Liver (tissue), 3 donors: ENCODE measurements around the gene NEURL1.

ENCODE experiments used
- ATF3 ChIP-seq: IDR thresholded peaks from 2 replicates; pipeline ENCODE4 v1.6.1; 2016; ENCODE audit warnings: antibody characterized with exemption
- CTCF ChIP-seq: fragments of 150-350 bp; IDR thresholded peaks from 2 replicates; pipeline ENCODE4 v1.5.1; 2017; ENCODE audit warnings: improper control_type of control experiment, low read depth, low read length; ENCODE audit not compliant: missing input control
- EGR1 ChIP-seq, 2 donors: IDR thresholded peaks; 2 replicates each; pipeline ENCODE4 v1.6.1; 2016 to 2018; ENCODE audit warnings: antibody characterized with exemption in 2 of 2, low read depth in 2 of 2
- FOXA1 ChIP-seq: IDR thresholded peaks from 2 replicates; pipeline ENCODE4 v1.6.1; 2016; ENCODE audit warnings: antibody characterized with exemption
- GABPA ChIP-seq, 2 donors: IDR thresholded peaks in 1 of 2; conservative IDR thresholded peaks in 1 of 2; 2 replicates each; pipeline ENCODE4 v1.6.1; 2016; ENCODE audit warnings: antibody characterized with exemption in 2 of 2, mild to moderate bottlenecking in 1 of 2, moderate library complexity in 1 of 2
- HNF4A ChIP-seq, 2 donors: conservative IDR thresholded peaks; 2 replicates each; pipeline ENCODE4 v1.6.1; 2016; ENCODE audit warnings: antibody characterized with exemption in 2 of 2, mild to moderate bottlenecking in 2 of 2
- MAX ChIP-seq: IDR thresholded peaks from 2 replicates; pipeline ENCODE4 v1.6.1; 2016; ENCODE audit warnings: antibody characterized with exemption
- RAD21 ChIP-seq, 2 donors: IDR thresholded peaks; 2 replicates each; pipeline ENCODE4 v1.6.1; 2016; ENCODE audit warnings: antibody characterized with exemption in 2 of 2, mild to moderate bottlenecking in 2 of 2
- REST ChIP-seq: IDR thresholded peaks from 2 replicates; pipeline ENCODE4 v1.6.1; 2016; ENCODE audit warnings: antibody characterized with exemption, mild to moderate bottlenecking
- RXRA ChIP-seq, 2 donors: IDR thresholded peaks; 2 replicates each; pipeline ENCODE4 v1.6.1; 2017 to 2018; ENCODE audit warnings: antibody characterized with exemption in 2 of 2, mild to moderate bottlenecking in 1 of 2
- SP1 ChIP-seq: IDR thresholded peaks from 2 replicates; pipeline ENCODE4 v1.6.1; 2018; ENCODE audit warnings: antibody characterized with exemption, mild to moderate bottlenecking
- TAF1 ChIP-seq: conservative IDR thresholded peaks from 2 replicates; pipeline ENCODE4 v1.6.1; 2016; ENCODE audit warnings: antibody characterized with exemption, mild to moderate bottlenecking
- YY1 ChIP-seq: IDR thresholded peaks from 2 replicates; pipeline ENCODE4 v1.6.1; 2016; ENCODE audit warnings: antibody characterized with exemption, mild to moderate bottlenecking
- ZBTB33 ChIP-seq: IDR thresholded peaks from 2 replicates; pipeline ENCODE4 v1.6.1; 2016; ENCODE audit warnings: antibody characterized with exemption
- donor health status: healthy.
- donor health status: healthy.

GRCh38 chr10:103490986-103491314, 2.6 kb upstream of the NEURL1 start:
- TF ChIP-seq CTCF (no peak), GABPA (IDR thresholded peaks at IDR 0.05 in 1 of 2, conservative IDR thresholded peaks at IDR 0.05 in 1 of 2) (no peak), ATF3 (no peak), MAX (no peak), REST (no peak), YY1 (no peak), RXRA (IDR thresholded peaks at IDR 0.05) (no peak), EGR1 (IDR thresholded peaks at IDR 0.05; ENCODE audit: low read depth in 2 of 2) (no peak), RAD21 (IDR thresholded peaks at IDR 0.05) (no peak), SP1 (no peak), TAF1 (no peak), FOXA1 (no peak), ZBTB33 (no peak), HNF4A (conservative IDR thresholded peaks at IDR 0.05) (no peak)
